Gastrocnemius medialis (tissue), 4 donors: ENCODE data around the gene CACNA1S.
A peak's percentile ranks its signal among the peaks of the same experiment; 100 is the strongest.

Experiments
- POLR2A ChIP-seq, 2 donors: fragments of 450-650 bp; IDR thresholded peaks; one replicate each; pipeline ENCODE4 v1.6.1; 2017; ENCODE audit warnings: antibody characterized with exemption in 2 of 2, mild to moderate bottlenecking in 2 of 2, moderate library complexity in 2 of 2
- TF ChIP-seq, protein P1 (sequence below), 5 experiments: fragments of 450-650 bp in 3 of 5; fragments of 200-600 bp in 2 of 5; sonication (generic) in 2 of 5; IDR thresholded peaks in 4 of 5; conservative IDR thresholded peaks in 1 of 5; 1 replicate in 4 of 5; 2 replicates in 1 of 5; pipeline ENCODE4 v1.5.1; 2016 to 2019; ENCODE audit warnings: antibody characterized with exemption in 5 of 5, mild to moderate bottlenecking in 3 of 5, moderate library complexity in 3 of 5

DNA sequence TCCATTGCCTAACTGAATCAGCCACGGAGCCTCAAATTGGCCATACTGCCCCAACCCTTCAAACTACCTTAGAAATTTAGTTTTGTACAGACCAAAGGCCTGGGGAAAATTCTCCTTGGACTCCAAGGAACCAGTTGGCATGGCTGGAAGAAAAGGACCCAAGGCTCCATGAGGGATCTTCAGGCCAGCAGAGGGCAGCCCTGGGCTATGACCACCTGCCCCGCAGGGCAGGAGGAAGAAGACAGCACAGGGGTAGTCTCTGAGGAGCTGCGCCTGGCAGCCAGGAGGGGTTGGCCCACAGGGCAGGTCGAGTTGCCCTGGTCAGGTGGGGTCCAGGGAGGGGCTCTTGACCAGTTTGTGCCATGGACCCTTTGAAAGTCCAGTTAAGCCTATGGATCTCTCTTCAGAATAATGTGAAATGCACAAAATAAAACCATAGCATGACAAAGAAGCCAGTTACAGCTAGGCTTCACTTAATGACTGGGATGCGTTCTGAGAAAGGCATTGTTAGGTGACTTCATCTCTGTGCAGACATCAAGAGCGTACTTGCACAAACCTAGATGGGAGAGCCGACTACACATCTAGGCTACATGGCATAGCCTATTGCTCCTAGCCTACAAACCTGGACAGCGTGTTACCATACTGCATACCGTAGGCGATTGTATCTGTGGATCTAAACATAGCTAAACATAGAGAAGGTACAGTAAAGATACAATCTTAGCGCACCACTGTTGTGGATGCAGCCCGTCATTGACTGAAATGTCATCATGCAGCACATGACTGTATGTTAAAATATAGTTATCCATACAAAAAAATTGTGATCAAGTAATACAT, 26.1 kb downstream of the CACNA1S start:
- TF ChIP-seq, protein P1, sequence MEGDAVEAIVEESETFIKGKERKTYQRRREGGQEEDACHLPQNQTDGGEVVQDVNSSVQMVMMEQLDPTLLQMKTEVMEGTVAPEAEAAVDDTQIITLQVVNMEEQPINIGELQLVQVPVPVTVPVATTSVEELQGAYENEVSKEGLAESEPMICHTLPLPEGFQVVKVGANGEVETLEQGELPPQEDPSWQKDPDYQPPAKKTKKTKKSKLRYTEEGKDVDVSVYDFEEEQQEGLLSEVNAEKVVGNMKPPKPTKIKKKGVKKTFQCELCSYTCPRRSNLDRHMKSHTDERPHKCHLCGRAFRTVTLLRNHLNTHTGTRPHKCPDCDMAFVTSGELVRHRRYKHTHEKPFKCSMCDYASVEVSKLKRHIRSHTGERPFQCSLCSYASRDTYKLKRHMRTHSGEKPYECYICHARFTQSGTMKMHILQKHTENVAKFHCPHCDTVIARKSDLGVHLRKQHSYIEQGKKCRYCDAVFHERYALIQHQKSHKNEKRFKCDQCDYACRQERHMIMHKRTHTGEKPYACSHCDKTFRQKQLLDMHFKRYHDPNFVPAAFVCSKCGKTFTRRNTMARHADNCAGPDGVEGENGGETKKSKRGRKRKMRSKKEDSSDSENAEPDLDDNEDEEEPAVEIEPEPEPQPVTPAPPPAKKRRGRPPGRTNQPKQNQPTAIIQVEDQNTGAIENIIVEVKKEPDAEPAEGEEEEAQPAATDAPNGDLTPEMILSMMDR (IDR thresholded peaks at IDR 0.05 in 4 of 5, conservative IDR thresholded peaks at IDR 0.05 in 1 of 5), result peak; percentile 82 to 87 (median 85)
- no peak for TF ChIP-seq POLR2A (IDR thresholded peaks at IDR 0.05)
